ENCODE results near the gene TMEM9B. TPM values are rescaled to one million over a fixed set of nuclear protein-coding genes. Genes with fewer than 3 reads are reported as not detected.
"Not testable (repeated sequence)": the region's sequence is repeated elsewhere in the genome, so short reads cannot be mapped to it uniquely, and the experiment has no call there.

Gene TMEM9B
- 57.3 TPM for total RNA-seq (ENCODE audit: insufficient read depth, low replicate concordance)

- peak; percentile 95 for DNase-seq (ENCODE audit: low spot score)
Measured at GRCh38 chr11:8964324-8965320, at the start of gene TMEM9B. Gene TMEM9B, minus strand, starts transcription at chr11:8964442. Its CDS starts 129 bp downstream, at chr11:8964313.

GRCh38 chr11:9013373-9013772, 49.1 kb upstream of the TMEM9B start:
- no peak for DNase-seq (ENCODE audit: low spot score)

GRCh38 chr11:9009538-9009937, 45.3 kb upstream of the TMEM9B start:
- DNase-seq (ENCODE audit: low spot score) = not testable (repeated sequence)

- no peak for DNase-seq (ENCODE audit: low spot score)
Measured at GRCh38 chr11:9008661-9009060, 44.4 kb upstream of the TMEM9B start.

GRCh38 chr11:9008011-9008550, 43.8 kb upstream of the TMEM9B start:
- no peak for DNase-seq (ENCODE audit: low spot score)

- no peak for DNase-seq (ENCODE audit: low spot score)
Measured at GRCh38 chr11:9005087-9005486, 40.8 kb upstream of the TMEM9B start.

GRCh38 chr11:9004183-9004926, 40.1 kb upstream of the TMEM9B start:
- DNase-seq (ENCODE audit: low spot score) = no peak

GRCh38 chr11:9003573-9004182, 39.4 kb upstream of the TMEM9B start, which contains the start of gene NRIP3:
Gene NRIP3, minus strand, starts transcription at chr11:9004001. Its CDS starts 66 bp downstream, at chr11:9003935.
- peak; percentile 64 for DNase-seq (ENCODE audit: low spot score)

GRCh38 chr11:9002920-9003572, 38.8 kb upstream of the TMEM9B start:
- DNase-seq (ENCODE audit: low spot score) = no peak

GRCh38 chr11:9001736-9002135, 37.5 kb upstream of the TMEM9B start:
- DNase-seq (ENCODE audit: low spot score) = no peak

- DNase-seq (ENCODE audit: low spot score) = no peak
Measured at GRCh38 chr11:8998017-8998416, 33.8 kb upstream of the TMEM9B start.

GRCh38 chr11:8997451-8997850, 33.2 kb upstream of the TMEM9B start:
- DNase-seq (ENCODE audit: low spot score) = no peak

- DNase-seq (ENCODE audit: low spot score) = peak; percentile 18
Measured at GRCh38 chr11:8989453-8989852, 25.2 kb upstream of the TMEM9B start.

- no peak for DNase-seq (ENCODE audit: low spot score)
Measured at GRCh38 chr11:8988329-8989234, 24.3 kb upstream of the TMEM9B start.

- DNase-seq (ENCODE audit: low spot score) = no peak
Measured at GRCh38 chr11:8987446-8987845, 23.2 kb upstream of the TMEM9B start.

- not testable (repeated sequence) for DNase-seq (ENCODE audit: low spot score)
Measured at GRCh38 chr11:8986772-8987171, 22.5 kb upstream of the TMEM9B start.

GRCh38 chr11:8985462-8985861, 21.2 kb upstream of the TMEM9B start:
- DNase-seq (ENCODE audit: low spot score) = no peak

GRCh38 chr11:8983552-8983951, 19.3 kb upstream of the TMEM9B start:
- DNase-seq (ENCODE audit: low spot score) = no peak

- no peak for DNase-seq (ENCODE audit: low spot score)
Measured at GRCh38 chr11:8980485-8980884, 16.2 kb upstream of the TMEM9B start.

GRCh38 chr11:8979365-8979764, 15.1 kb upstream of the TMEM9B start:
- DNase-seq (ENCODE audit: low spot score) = not testable (repeated sequence)
